ENCODE results near the gene DLGAP1.

The DLGAP1 gene

DNA sequence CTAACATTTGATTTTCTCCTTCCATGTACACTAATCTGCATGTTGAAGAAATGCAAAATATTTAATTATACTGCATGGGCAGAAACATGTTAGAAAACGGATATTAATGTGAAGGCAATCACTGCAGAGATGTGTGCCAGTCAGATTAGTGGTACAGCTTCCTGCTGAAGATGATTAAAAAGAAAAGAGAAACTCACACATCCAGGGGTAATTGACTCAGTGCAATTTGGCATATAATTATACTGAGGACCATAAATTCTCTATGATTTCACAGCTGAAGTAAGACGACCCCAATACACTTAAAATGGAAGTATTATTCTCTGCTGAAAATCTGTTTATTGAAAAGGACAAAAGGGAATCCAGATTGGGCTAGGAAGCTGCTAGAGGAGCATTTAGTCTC lies 761.7 kb downstream of the DLGAP1 start:
- no peak for DNase-seq (ENCODE audit: low read depth)
- TF ChIP-seq, protein P1, sequence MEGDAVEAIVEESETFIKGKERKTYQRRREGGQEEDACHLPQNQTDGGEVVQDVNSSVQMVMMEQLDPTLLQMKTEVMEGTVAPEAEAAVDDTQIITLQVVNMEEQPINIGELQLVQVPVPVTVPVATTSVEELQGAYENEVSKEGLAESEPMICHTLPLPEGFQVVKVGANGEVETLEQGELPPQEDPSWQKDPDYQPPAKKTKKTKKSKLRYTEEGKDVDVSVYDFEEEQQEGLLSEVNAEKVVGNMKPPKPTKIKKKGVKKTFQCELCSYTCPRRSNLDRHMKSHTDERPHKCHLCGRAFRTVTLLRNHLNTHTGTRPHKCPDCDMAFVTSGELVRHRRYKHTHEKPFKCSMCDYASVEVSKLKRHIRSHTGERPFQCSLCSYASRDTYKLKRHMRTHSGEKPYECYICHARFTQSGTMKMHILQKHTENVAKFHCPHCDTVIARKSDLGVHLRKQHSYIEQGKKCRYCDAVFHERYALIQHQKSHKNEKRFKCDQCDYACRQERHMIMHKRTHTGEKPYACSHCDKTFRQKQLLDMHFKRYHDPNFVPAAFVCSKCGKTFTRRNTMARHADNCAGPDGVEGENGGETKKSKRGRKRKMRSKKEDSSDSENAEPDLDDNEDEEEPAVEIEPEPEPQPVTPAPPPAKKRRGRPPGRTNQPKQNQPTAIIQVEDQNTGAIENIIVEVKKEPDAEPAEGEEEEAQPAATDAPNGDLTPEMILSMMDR (conservative IDR thresholded peaks at IDR 0.05; ENCODE audit: control insufficient read depth, insufficient read depth, low read depth, low read length) = no peak

DNA sequence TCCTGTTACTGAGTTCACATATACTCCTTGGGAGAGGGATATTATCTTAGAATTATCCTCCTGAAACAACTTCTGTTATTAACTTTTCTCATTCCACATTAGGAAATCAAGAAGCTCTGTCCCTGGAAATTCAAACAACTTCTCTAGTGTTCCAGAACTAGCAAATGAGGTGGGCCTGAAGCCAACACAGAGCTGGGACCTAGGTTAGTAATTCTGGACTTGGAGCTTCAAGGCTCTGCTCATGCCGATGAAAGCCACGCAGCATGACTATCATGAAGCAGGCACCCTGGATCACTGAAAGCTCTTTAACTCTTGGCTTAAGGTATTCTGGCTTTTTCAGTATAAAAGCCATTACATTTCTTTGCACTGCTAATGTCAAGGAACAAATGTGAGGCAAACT lies 762.4 kb downstream of the DLGAP1 start:
- TF ChIP-seq, protein P1 (conservative IDR thresholded peaks at IDR 0.05; ENCODE audit: control insufficient read depth, insufficient read depth, low read depth, low read length) = no peak
- no peak overlapping the region for H3K4me3 ChIP-seq (ENCODE audit: control insufficient read depth, low read depth, low read length)
- no peak for DNase-seq (ENCODE audit: low read depth)

More for the DNA sequence above, 761.7 kb downstream of the DLGAP1 start:
- no peak overlapping the region for H3K4me3 ChIP-seq (ENCODE audit: control insufficient read depth, low read depth, low read length)

DNA sequence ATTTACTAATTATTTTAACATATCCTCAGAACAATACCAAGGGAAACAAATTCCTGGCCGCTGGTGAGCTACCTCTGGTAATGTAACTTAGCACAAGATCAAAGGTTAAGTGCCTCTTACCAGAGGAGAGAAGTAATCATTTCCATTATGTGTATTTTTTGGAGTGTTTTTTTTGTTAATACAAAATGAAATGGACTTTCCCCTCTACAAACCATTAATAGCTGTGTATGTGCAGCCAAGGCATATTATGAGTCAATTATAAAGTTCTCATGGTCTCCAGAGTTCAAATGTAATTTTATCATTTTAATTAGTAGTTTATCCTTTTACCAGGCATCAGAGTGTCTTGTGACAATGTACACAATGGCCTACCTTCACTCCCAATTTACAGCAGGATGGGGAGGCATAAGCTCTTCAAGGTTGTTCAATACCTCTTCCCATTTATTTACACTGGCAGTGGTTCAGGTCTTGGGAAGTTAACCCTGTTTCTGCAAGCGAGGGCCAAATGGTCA lies 762.9 kb downstream of the DLGAP1 start:
- no peak overlapping the region for H3K4me3 ChIP-seq (ENCODE audit: control insufficient read depth, low read depth, low read length)
- TF ChIP-seq, protein P1 (conservative IDR thresholded peaks at IDR 0.05; ENCODE audit: control insufficient read depth, insufficient read depth, low read depth, low read length) = no peak
- DNase-seq (ENCODE audit: low read depth) = no peak

DNA sequence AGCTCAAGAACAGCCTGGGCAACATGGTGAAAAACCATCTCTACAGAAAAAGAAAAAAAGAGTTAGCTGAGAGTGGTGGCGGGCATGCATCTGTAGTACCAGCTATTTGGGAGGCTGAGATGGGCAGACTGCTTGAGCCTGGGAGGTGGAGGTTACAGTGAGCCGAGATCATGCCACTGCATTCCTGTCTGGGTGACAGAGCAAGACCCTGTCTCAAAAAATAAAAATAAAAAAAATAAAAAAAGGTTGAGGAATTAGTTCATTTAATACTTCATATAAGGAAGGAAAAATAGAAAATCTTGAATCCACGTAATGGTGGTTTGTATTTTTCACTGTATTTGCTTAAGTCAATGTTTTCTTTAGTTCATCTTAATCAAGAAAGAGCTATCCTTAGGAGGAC lies 763.4 kb downstream of the DLGAP1 start:
- DNase-seq (ENCODE audit: low read depth) = no peak
- no peak overlapping the region for H3K4me3 ChIP-seq (ENCODE audit: control insufficient read depth, low read depth, low read length)
- TF ChIP-seq, protein P1 (conservative IDR thresholded peaks at IDR 0.05; ENCODE audit: control insufficient read depth, insufficient read depth, low read depth, low read length) = no peak

DNA sequence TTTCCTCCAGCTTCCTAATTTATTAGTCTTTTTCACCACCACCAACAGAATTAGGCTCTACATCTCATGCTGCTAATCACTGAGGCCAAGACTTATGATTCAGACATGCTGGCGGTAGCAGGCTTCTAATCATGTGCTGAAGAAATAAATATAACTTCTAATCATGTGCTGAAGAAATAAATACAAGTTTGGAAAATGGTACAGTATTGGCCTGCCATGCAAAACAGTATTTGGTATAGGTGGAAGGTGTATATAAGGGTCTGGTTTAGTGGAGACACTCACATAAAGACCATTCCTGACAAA lies 764.4 kb downstream of the DLGAP1 start:
- no peak overlapping the region for H3K4me3 ChIP-seq (ENCODE audit: control insufficient read depth, low read depth, low read length)
- TF ChIP-seq, protein P1 (conservative IDR thresholded peaks at IDR 0.05; ENCODE audit: control insufficient read depth, insufficient read depth, low read depth, low read length) = no peak
- peak; percentile 40 for DNase-seq (ENCODE audit: low read depth)

DNA sequence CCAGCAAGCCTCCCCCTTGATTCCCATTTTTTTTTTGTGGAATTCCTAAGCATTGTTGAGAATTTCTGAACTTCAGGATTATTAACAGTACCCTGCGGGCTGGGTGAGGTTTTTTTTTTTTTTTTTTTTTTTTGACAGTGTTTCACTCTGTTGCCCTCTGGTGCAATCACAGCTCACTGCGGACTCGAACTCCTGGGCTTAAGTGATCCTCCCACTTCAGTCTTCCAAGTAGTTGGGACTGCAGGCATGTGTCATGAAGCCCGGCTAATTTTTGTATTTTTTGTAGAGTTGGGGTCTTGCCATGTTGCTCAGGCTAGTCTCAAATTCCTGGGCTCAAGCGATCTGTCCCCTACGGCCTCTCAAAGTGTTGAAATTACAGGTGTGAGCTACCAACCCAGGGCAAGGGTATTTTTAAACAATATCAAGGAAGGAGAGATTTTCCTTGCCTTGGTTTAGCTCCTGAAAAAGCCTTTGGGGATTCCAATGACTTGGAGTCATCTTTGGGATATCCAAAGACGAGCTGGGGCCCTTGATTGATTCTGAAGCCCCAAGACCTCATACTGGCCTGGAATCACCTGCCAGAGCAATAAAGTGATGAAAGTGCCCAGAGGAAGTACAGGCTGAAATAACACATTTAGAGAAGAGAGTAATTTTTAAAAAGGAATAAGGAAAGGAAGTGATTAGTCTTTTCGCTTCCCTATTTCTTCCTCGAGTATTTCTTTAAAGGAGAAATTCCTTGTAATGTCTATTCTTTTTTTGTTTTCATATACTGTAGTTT lies 764.9 kb downstream of the DLGAP1 start:
- DNase-seq (ENCODE audit: low read depth) = no peak
- H3K4me3 ChIP-seq (ENCODE audit: control insufficient read depth, low read depth, low read length) = no peak overlapping the region
- TF ChIP-seq, protein P1 (conservative IDR thresholded peaks at IDR 0.05; ENCODE audit: control insufficient read depth, insufficient read depth, low read depth, low read length) = no peak
